ENCODE data around the gene MAP7D1.
"Not testable (repeated sequence)": the region's sequence is repeated elsewhere in the genome, so short reads cannot be mapped to it uniquely, and the experiment has no call there.

Gene MAP7D1

DNA sequence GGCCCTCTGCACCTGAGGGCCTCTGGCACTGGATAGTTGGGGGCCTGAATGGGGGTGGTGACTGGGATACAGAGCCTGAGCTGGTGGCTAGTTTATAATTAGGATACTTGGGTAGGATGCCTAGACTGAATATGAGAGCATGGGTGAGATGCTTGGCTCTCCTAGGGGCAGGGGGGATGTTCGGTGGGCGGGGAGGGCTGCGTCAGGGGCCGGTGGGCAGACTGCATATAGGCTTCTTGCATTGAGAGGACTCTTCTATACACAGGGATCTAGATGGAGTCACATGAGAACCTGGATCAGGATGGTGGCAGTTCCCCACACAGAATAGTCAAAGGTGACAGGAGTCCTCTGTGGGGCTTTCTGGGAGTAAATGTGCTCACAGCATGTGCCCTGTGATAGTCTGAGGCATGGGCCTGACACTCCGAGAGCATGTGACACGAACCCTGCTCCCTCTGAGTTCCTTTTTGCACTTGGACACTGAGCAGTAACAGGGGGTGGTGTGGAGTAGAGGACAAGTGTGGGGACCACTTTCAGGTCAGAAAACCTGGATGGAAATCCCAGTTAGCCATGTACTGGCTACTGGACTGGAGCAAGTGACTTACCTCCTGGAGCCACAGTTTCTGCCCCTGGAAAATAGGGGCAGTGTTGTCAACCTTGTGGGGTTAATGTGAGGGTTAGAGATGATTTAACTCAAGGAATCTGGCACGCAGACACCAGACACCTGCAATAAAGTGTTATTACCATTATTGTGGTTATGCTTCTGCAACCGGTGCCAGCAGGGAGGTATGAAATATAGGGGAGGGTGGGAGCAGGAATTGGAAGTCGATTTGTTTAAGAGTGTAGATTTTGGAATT, 2.2 kb downstream of the MAP7D1 start:
- no peak for DNase-seq
- Histone ChIP-seq H3K36me3 (no peaks in the 10 kb centered on the region), H3K27ac (peak overlapping the region; percentile 99 to 100), H3K4me1 (peaks cover 4 to 73% (median 64%) of the 10 kb centered on the region in 4 donors), H3K9me3 (no peaks in the 10 kb centered on the region), H3K27me3 (no peaks in the 10 kb centered on the region), H3K4me3 (peak overlapping the region; percentile 99 to 100)
- TF ChIP-seq, protein P1, sequence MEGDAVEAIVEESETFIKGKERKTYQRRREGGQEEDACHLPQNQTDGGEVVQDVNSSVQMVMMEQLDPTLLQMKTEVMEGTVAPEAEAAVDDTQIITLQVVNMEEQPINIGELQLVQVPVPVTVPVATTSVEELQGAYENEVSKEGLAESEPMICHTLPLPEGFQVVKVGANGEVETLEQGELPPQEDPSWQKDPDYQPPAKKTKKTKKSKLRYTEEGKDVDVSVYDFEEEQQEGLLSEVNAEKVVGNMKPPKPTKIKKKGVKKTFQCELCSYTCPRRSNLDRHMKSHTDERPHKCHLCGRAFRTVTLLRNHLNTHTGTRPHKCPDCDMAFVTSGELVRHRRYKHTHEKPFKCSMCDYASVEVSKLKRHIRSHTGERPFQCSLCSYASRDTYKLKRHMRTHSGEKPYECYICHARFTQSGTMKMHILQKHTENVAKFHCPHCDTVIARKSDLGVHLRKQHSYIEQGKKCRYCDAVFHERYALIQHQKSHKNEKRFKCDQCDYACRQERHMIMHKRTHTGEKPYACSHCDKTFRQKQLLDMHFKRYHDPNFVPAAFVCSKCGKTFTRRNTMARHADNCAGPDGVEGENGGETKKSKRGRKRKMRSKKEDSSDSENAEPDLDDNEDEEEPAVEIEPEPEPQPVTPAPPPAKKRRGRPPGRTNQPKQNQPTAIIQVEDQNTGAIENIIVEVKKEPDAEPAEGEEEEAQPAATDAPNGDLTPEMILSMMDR (IDR thresholded peaks at IDR 0.05), result no peak
- intact Hi-C loops (cut with DNase I; ENCODE audit: low total_unique reads), result loop anchor here (5.0 kb wide), 1 partner anchor 129 kb away; no protein-coding TSS in a partner anchor

DNA sequence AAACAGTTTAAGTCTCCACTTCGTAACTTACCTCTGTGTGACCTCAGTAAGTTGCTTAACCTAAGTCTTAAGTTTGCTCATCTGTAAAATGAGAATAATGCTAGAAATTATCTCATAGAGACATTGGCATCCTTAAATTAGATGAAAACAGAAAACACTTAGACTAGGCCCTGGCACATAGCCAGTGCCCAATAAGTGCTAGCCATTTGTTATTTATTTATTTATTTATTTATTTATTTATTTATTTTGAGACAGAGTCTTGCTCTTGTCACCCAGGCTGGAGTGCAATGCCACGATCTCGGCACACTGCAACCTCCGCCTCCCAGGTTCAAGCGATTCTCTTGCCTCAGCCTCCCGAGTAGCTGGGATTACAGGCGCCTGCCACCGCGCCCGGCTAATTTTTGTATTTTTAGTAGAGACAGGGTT, 2.9 kb downstream of the MAP7D1 start:
- not testable (repeated sequence) for H3K9me3 ChIP-seq, H3K36me3 ChIP-seq, H3K27me3 ChIP-seq, DNase-seq
- intact Hi-C loops (cut with DNase I; ENCODE audit: low total_unique reads), result loop anchor here (5.0 kb wide), 1 partner anchor 128 kb away; no protein-coding TSS in a partner anchor
- Histone ChIP-seq H3K27ac (peak overlapping the region; percentile 99 to 100), H3K4me3 (peak overlapping the region; percentile 99 to 100), H3K4me1 (peaks cover 4 to 77% (median 69%) of the 10 kb centered on the region in 4 donors)

DNA sequence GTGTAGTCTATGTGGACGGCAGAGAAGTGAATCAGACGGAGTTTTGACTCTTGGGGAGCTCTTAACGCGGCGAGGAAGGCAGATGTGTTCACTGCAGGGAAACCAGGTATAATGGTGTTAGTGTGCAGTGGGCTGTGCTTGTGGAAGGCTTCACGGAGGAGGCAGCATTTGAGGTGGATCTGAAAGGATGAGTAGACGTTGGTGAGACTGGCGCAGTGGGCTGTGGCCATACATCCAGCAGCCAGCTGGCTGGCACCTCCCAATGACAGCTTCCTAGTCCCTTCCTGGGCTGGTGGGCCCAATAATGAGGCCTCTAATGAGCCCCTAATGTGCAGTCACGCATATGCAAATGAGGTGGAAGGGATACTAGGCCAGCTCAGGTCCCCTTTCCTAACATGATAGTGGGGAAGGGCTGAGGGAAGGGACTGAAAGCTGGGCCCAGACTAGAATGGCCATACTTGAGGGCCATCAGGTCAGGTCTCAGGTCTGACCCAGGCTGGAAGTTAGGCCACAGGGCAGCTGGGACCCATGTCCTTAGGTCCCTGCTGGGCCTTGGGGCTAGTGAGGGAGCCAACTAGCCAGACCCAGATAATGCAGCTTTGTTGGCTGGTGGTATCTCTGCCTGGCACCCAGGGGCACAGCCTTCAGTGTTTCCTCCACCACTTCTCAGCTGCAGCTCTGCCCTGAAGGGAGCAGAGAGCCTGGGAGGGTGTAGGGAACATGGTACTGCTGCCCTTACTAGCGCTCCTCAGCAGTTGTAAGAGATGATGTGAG, 3.8 kb downstream of the MAP7D1 start:
- intact Hi-C loops (cut with DNase I; ENCODE audit: low total_unique reads), result loop anchor here (5.0 kb wide), 1 partner anchor 128 kb away; no protein-coding TSS in a partner anchor

DNA sequence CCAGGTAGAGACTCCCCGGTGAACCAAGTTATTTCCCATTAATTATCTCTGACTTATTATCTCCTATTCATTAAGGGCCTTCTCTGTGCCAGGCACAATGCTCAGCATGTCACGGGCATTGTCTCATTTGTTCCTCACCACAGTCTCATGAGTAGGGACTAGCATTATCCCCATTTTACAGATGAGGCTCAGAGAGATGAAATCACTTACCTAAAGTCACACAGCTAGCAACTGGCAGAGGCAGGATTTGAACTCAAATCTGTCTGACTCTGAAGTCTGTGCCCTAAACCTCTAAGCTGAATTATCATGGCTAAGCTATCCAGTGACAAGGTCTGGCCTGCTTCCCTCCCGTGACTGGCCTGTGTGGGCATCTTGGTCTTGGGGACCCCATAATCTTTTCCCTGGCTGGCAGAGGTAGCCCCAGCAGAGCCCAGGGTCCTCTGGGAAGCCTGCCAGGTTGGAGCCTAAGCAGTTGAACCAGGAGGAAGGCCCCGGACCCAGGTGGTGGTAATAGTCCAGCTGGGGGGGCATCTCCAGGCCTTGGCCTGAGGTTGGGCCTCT, 4.5 kb downstream of the MAP7D1 start:
- no peak for DNase-seq
- TF ChIP-seq, protein P1 (IDR thresholded peaks at IDR 0.05), result no peak
- peak overlapping the region; percentile 40 to 50 for H3K4me3 ChIP-seq
- H3K36me3 ChIP-seq, result no peaks in the 10 kb centered on the region
- H3K27ac ChIP-seq, result peak overlapping the region; percentile 99 to 100
- H3K27me3 ChIP-seq, result no peaks in the 10 kb centered on the region
- H3K4me1 ChIP-seq, result peaks cover 4 to 84% (median 68%) of the 10 kb centered on the region in 4 donors
- intact Hi-C loops (cut with DNase I; ENCODE audit: low total_unique reads), result no loop called here
- H3K9me3 ChIP-seq, result no peaks in the 10 kb centered on the region

More for the DNA sequence above, 3.8 kb downstream of the MAP7D1 start:
- TF ChIP-seq, protein P1 (IDR thresholded peaks at IDR 0.05), result no peak
- DNase-seq, result no peak
- no peaks in the 10 kb centered on the region for H3K36me3 ChIP-seq
- peaks cover 4 to 84% (median 68%) of the 10 kb centered on the region in 4 donors for H3K4me1 ChIP-seq
- peak overlapping the region; percentile 99 to 100 for H3K27ac ChIP-seq
- no peaks in the 10 kb centered on the region for H3K27me3 ChIP-seq
- peak overlapping the region in 1 of 2 donors; percentile 7 for H3K4me3 ChIP-seq
- no peaks in the 10 kb centered on the region for H3K9me3 ChIP-seq

DNA sequence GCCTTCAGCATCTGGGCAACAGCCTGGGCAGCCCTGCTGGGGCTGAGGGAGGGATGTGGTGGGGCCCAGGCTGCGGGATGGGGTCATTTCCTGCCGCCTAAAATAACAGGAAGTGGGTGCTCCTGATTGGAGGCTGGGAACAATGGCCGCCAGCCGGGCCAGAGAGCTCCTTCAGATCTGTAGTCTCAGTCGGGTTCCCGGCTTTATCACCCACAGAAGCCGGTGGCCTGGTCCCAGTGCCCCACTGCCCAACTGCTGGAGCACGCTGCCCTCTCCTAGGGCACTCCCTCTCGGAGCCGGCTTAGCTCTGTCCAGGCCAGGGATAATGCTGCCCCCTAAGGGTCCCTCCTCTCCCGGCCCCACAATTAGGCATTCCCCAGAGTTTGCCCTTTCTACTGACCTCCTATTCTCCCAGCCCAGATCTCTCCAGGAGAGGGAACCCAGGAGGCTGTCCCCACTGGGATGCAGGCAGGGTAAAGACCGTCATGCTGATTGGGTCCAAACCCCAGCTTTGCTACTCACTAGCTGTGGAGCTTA, 5.1 kb downstream of the MAP7D1 start:
- H3K27ac ChIP-seq, result peak overlapping the region; percentile 99 to 100
- H3K36me3 ChIP-seq, result no peaks in the 10 kb centered on the region
- peak overlapping the region; percentile 40 to 50 for H3K4me3 ChIP-seq
- no peaks in the 10 kb centered on the region for H3K27me3 ChIP-seq
- TF ChIP-seq, protein P1 (IDR thresholded peaks at IDR 0.05), result peak; percentile 5 to 8
- peaks cover 4 to 88% (median 73%) of the 10 kb centered on the region in 4 donors for H3K4me1 ChIP-seq
- intact Hi-C loops (cut with DNase I; ENCODE audit: low total_unique reads), result no loop called here
- H3K9me3 ChIP-seq, result no peaks in the 10 kb centered on the region
- DNase-seq, result peak; percentile 63 to 85

All from tibial artery (tissue), 4 donors.